Endodermal cell (in vitro differentiated cells): Measurements from ENCODE around the gene HOXB2. TPM values are rescaled to one million over a fixed set of nuclear protein-coding genes. Genes with fewer than 3 reads are reported as not detected.

Experiments used
- DNase-seq: peaks from one replicate; pipeline ENCODE4 v3.0.0-alpha.2; 2017
- H3K27ac ChIP-seq: 2 replicates; pipeline ENCODE4 v1.5.1; 2013; ENCODE audit warnings: mild to moderate bottlenecking, low read depth, low read length, moderate library complexity
- H3K27me3 ChIP-seq: 2 replicates; pipeline ENCODE4 v1.6.1; 2013; ENCODE audit warnings: mild to moderate bottlenecking, low read length, moderate library complexity; ENCODE audit not compliant: insufficient read depth, control insufficient read depth, poor library complexity, severe bottlenecking
- H3K36me3 ChIP-seq: 2 replicates; pipeline ENCODE4 v1.7.0; 2013; ENCODE audit warnings: mild to moderate bottlenecking, low read length, moderate library complexity; ENCODE audit not compliant: control insufficient read depth, insufficient read depth
- H3K4me1 ChIP-seq: one replicate; pipeline ENCODE4 v1.7.0; 2013; ENCODE audit warnings: low read length; ENCODE audit not compliant: control insufficient read depth, insufficient read depth
- H3K4me3 ChIP-seq: 2 replicates; pipeline ENCODE4 v1.5.1; 2013; ENCODE audit warnings: mild to moderate bottlenecking, low read length, moderate library complexity
- H3K9ac ChIP-seq: 2 replicates; pipeline ENCODE4 v1.6.1; 2013; ENCODE audit warnings: mild to moderate bottlenecking, low read length, moderate library complexity; ENCODE audit not compliant: poor library complexity, severe bottlenecking; ENCODE audit errors: extremely low read depth
- H3K9me3 ChIP-seq: 2 replicates; pipeline ENCODE4 v1.6.1; 2013; ENCODE audit warnings: mild to moderate bottlenecking, low read length, moderate library complexity; ENCODE audit not compliant: control insufficient read depth
- H3K27ac Mint-ChIP-seq: 2 replicates; pipeline ENCODE4 v1.8.0; 2020; ENCODE audit warnings: mixed read lengths
- H3K27me3 Mint-ChIP-seq: 2 replicates; pipeline ENCODE4 v1.8.0; 2021; ENCODE audit warnings: mild to moderate bottlenecking, mixed read lengths; ENCODE audit not compliant: insufficient read depth
- H3K36me3 Mint-ChIP-seq: 2 replicates; pipeline ENCODE4 v1.8.0; 2020; ENCODE audit warnings: low read depth, mixed read lengths
- H3K4me1 Mint-ChIP-seq: 2 replicates; pipeline ENCODE4 v1.8.0; 2020; ENCODE audit warnings: mixed read lengths
- H3K4me3 Mint-ChIP-seq: 2 replicates; pipeline ENCODE4 v1.8.0; 2020; ENCODE audit warnings: mild to moderate bottlenecking, moderate library complexity, mixed read lengths
- H3K9me3 Mint-ChIP-seq: 2 replicates; pipeline ENCODE4 v1.8.0; 2020; ENCODE audit warnings: mild to moderate bottlenecking, mixed read lengths
- CTCF ChIP-seq: fragments of 200-600 bp; sonication (generic); conservative IDR thresholded peaks from 2 replicates; pipeline ENCODE4 v1.5.0; 2021; ENCODE audit warnings: antibody characterized with exemption, mild to moderate bottlenecking
- WGBS, 2 experiments: methylation state at CpG; one replicate each; pipeline versions ENCODE4 v1.1.5 to v1.1.7; 2013; ENCODE audit warnings: missing lambda C conversion rate in 2 of 2, mixed read lengths in 1 of 2; ENCODE audit not compliant: insufficient coverage in 1 of 2, insufficient read length in 1 of 2; 5-methylcytosine and 5-hydroxymethylcytosine counted together
- total RNA-seq, 2 donors: library from RNA; stranded (reverse); fragmentation: NEBNext Ultra II Directional in 1 of 2; extraction: Animal tissue kit (Norgen Biotek cat#: 25700) in 1 of 2; gene quantifications; 2 replicates in 1 of 2; 3 replicates in 1 of 2; pipeline ENCODE4 v1.2.1, GENCODE V29; 2021

The HOXB2 gene
- total RNA-seq, 2 donors from 2014 or later = 0.22 TPM; not detected in 1

GRCh38 chr17:48522031-48522653, 22.8 kb downstream of the HOXB2 start:
- H3K27ac Mint-ChIP-seq = no peak overlapping the region

GRCh38 chr17:48520631-48521079, 24.3 kb downstream of the HOXB2 start:
- Histone ChIP-seq H3K27me3 (peaks cover 35% of the 10 kb centered on the region), H3K4me1 (peaks cover 11% of the 10 kb centered on the region), H3K9ac (no peak overlapping the region), H3K9me3 (no peaks in the 10 kb centered on the region), H3K36me3 (no peaks in the 10 kb centered on the region), H3K27ac (peak overlapping the region; percentile 75), H3K4me3 (no peak overlapping the region)
- TF ChIP-seq CTCF = no peak
- Mint-ChIP-seq H3K27ac (no peak overlapping the region), H3K9me3 (no peaks in the 10 kb centered on the region), H3K4me3 (no peak overlapping the region), H3K36me3 (no peaks in the 10 kb centered on the region), H3K4me1 (peaks cover 20% of the 10 kb centered on the region), H3K27me3 (peaks cover 91% of the 10 kb centered on the region)
- WGBS, 2 experiments = 20 to 59% methylated on average over 1 of the region's 1 CpG
- peak; percentile 68 for DNase-seq

More at GRCh38 chr17:48522031-48522653, 22.8 kb downstream of the HOXB2 start:
- Histone ChIP-seq H3K9ac (no peak overlapping the region), H3K27me3 (peaks cover 49% of the 10 kb centered on the region), H3K27ac (no peak overlapping the region), H3K36me3 (no peaks in the 10 kb centered on the region), H3K4me3 (no peak overlapping the region), H3K4me1 (peaks cover 6% of the 10 kb centered on the region), H3K9me3 (no peaks in the 10 kb centered on the region)
- DNase-seq = peak; percentile 70
- 8 to 46% methylated on average over 4 to 8 of the region's 8 CpGs for WGBS, 2 experiments
- H3K36me3 Mint-ChIP-seq = no peaks in the 10 kb centered on the region
- no peaks in the 10 kb centered on the region for H3K9me3 Mint-ChIP-seq
- peaks cover 98% of the 10 kb centered on the region for H3K27me3 Mint-ChIP-seq
- no peak for TF ChIP-seq CTCF
- H3K4me3 Mint-ChIP-seq = no peak overlapping the region
- H3K4me1 Mint-ChIP-seq = peaks cover 16% of the 10 kb centered on the region

- H3K4me3 ChIP-seq = no peak overlapping the region
- H3K27ac Mint-ChIP-seq = no peak overlapping the region
- H3K9me3 ChIP-seq = no peaks in the 10 kb centered on the region
- H3K4me1 Mint-ChIP-seq = peaks cover 24% of the 10 kb centered on the region
- H3K4me1 ChIP-seq = peaks cover 16% of the 10 kb centered on the region
- H3K4me3 Mint-ChIP-seq = no peak overlapping the region
- H3K27me3 Mint-ChIP-seq = peaks cover 91% of the 10 kb centered on the region
- peaks cover 25% of the 10 kb centered on the region for H3K27me3 ChIP-seq
- H3K9me3 Mint-ChIP-seq = no peaks in the 10 kb centered on the region
- peak; percentile 44 for DNase-seq
- H3K27ac ChIP-seq = no peak overlapping the region
- H3K36me3 Mint-ChIP-seq = no peaks in the 10 kb centered on the region
- TF ChIP-seq CTCF = no peak
- 80 to 81% methylated on average over 4 to 5 of the region's 5 CpGs for WGBS, 2 experiments
- no peaks in the 10 kb centered on the region for H3K36me3 ChIP-seq
- no peak overlapping the region for H3K9ac ChIP-seq
These were observed 25.5 kb downstream of the HOXB2 start for GRCh38 chr17:48519427-48519826.
